GM18511 (cell line): Measurements from ENCODE around the gene HDAC9.

Experiments used
- ATAC-seq: cut with Tn5 transposase; IDR thresholded peaks from one replicate; pipeline ENCODE4 v1.9.1; 2021; ENCODE audit warnings: mild to moderate bottlenecking, moderate library complexity; ENCODE audit not compliant: unreplicated experiment

HDAC9 gene

DNA sequence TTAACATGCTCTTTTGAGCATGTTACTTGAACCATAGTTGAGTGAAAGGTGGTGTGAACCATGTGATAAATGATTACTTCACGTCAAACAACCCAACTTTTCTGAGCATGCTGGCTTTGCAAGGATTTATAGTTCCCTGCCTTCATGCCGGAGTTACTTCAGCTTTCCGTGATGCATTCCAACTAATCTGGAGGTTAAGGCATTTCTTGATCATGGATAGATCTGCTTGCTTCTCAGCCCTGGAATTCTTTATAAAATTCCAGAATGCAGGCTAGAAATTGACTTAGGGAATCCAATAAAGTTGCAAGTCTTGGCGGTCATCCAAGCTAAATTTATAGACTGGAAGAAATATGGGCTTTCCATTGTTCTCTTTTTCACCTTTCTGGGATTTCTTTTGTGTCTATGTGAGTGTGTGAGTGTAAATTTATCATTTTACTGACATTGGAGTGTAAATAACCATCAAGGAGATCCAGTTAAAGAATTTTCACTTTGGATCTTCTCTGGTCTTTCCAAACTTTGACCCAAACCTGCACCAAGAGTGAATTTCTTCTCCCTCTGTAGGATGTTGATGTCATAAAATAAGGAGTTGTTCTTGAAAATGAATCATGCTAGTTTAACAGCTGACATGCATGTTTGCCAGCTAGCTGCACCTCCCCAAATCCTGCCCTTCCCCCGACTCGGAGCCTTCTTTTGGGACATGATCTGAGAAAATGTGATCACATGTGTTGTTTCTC, 332.9 kb downstream of the HDAC9 start:
- ATAC-seq = no peak

DNA sequence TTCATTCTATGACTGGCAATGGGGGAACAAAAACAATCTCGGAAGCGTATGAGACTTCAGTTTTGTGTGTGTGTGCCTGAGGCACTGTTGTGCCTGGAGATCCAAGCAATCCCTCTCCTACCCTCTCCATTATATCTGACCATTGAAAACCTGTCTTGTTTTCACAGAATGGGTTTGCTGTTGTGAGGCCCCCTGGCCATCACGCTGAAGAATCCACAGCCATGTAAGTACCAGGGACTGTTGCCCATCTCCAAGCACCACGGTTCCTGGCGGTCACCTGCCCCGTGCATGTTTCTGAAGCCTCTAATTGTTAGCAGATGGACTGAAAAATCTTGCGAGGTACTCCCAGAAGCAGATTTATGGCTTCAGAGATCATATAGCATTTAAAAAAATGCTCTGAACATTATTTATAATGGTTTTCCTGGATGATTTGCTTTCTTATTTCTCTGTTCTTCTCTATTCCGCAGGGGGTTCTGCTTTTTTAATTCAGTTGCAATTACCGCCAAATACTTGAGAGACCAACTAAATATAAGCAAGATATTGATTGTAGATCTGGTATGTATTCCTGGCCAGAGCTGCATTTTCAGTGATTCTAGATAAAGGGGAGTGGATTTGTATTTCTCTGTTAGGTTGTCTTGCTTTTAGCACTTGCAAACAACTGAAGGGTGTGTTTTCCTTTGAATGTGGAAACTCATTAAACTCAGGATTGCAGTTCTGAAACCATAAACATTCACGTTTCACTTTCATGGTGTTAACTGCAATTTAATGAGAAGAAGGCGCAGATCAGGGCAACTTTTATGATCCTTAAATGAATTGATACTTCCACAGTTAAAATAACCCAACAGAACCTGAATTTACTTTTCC, 333.7 kb downstream of the HDAC9 start:
- ATAC-seq = no peak

DNA sequence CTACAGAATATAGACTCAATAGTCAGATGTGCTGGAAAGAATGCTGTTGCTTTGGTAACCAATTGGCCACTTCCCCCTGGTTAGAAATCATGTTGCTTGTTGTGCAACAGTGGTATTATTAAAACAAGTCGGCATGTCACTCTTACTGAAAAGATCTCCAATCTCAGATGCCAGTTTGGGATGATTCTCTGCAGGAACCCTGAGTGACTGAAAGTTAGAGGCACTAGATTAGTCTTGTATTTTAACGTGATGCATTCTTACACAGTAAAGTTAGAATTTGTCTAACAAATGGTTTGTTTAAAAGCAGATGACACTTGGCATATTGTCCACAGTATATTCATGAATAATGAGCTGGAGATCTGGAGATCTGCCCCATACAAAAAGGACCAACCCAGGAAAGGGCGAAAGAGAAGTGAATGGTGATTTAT, 334.3 kb downstream of the HDAC9 start:
- ATAC-seq = no peak

DNA sequence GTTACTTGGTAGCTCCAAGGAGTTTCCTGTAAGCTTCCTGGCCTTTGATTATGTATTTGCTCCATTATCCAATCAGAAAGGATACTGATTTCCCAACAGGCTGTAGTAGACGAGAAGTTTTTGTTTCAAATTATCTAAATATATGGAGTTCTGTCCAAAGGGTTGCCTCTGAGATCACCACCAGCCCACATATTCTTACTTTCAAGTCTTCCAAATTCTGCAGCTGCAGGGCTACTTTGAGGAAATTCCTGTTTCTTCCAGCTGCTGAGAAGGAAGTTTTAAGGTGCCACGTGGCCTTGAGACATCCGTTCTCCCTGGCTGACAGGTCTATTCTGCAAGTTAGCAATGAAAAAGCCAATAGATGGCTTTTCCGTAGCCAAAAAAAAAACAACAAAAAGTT, 335.9 kb downstream of the HDAC9 start:
- ATAC-seq = no peak

DNA sequence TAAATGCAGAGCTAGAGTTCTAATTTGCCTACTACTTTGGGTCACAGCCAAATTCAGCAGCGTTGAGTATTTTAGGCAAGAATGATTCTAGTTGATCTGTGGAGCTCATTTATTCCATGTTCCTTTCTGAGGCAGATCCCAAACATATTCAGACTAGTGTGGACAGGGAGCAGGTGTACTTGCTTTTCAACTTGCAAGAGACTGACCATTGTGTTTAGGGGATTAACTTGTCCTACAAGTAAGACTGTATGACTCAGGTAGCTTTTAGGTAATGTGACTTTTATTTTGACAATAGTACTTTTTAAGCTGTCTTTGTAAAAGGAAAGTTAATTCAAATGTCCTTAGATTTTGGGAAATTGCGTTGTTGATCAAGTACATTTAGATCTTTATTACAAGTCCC, 336.4 kb downstream of the HDAC9 start:
- ATAC-seq = no peak

DNA sequence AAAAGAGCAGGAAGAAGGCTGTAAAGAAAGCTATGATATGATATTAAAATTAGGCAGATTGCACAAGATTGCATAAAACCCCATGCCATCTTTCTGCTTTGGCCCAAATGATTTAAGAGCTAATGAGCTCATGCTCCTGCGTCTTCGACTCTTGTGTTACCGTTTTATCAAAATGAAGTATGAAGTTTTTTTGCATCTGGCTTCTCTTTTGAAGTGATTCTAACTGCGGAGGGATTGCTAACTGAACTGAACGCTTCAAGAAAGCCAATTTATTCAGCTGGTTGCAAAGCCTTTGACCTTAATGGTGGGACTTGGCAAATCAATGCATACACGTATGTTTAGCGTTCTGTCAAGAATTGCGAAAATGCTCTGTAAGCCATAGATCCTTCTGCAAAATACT, 339.0 kb downstream of the HDAC9 start:
- ATAC-seq = no peak

DNA sequence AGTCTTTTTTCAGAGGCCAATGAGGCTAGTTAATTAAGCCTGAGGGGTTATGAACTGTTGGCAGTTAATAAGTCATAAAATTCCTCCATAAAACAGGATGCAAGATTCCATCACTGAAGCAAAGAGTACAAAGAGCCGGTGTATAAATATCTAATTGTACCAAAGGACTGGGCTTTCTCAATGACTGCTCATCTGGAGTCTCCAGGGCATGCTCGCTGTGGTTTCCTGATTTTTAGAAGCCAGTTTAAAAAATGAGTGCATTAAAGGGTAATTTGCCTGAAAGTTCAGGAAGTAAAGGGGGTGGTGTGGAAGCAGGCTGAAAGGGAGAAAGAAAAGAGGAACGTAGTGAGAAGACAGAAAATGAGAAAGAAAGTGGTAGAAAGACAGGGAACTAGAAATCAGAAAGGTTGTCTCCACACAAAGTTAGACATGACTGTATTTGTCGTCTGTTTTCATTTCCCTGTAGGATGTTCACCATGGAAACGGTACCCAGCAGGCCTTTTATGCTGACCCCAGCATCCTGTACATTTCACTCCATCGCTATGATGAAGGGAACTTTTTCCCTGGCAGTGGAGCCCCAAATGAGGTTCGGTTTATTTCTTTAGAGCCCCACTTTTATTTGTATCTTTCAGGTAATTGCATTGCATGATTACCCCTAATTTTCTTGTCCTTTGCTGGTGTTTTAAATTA, 339.6 kb downstream of the HDAC9 start:
- ATAC-seq = no peak

DNA sequence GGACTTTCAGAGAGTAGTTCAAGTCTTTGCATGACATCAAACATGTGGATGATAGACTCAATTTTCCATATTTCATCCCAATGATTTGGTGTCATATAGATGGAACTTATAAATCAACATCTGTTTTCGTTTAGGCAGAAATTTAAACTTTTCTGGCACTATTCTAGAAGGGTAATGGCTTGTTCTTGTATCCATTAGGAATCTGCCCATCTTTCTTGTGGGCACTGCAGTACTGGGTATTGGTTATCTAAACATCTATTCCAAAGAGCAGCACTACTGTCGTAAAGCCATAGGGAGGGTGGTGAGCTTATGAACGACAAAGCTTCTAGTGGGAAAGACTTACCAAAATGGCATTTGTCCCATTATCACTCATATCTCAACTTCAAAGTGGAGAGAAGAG, 348.4 kb downstream of the HDAC9 start:
- no peak for ATAC-seq

DNA sequence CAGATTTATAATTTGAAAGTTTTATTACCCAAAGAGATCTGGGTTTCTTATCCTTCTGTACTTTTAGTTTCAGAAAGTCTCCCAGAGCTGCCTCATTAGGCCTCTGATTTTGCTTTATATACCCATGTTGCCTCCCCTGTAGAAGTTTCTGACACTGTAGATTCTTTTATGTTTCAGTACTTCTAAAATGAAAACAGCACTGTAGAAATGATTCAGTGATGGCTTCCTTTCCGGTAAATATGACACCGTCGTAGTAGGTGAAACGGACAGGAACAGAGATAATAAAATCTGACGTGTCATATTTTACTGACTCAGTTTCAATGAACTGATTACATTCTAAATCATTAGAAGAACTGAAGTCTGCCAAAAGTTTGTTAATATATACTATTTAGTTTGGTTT, 349.2 kb downstream of the HDAC9 start:
- no peak for ATAC-seq

DNA sequence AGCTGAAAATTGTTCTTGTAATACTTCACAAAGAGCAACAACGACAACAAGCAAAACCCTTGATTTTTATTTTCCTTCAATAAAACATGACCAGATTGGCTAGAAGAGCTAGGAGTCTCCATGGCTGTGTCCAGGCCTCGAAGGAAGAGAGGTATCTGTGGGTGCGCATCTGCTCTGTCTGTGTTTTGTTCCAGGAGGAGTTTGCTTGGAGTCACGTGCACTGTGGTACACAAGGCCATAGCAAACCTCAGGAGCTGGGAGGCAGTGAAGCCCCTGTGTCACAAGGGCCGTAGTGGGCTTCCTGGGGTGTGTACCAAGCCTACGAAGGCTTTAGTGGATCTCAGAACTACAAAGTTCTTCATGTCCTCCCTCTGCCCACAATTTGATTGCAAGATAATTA, 350.2 kb downstream of the HDAC9 start:
- ATAC-seq = no peak

DNA sequence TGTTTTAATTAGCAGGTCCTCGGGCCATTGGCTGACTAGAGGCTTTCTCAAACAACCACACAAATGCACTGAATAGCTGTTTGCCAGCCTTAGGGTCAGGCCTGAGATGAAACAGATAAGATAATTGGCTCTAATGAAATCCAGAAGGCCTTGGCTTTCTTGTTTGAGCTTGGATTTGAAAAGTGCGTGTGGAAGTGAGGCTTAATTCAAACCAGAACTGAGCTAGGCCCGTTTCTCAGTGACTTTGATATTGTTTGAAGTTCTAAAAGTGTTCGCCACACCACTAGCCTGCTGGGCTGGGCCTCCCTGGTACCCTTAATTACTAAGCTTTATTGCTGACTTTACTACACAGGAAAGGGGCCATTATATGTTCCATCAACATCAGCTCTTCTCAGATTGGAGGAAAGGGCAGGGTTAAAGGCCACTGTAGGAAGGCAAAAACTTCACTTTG, 351.2 kb downstream of the HDAC9 start:
- no peak for ATAC-seq

DNA sequence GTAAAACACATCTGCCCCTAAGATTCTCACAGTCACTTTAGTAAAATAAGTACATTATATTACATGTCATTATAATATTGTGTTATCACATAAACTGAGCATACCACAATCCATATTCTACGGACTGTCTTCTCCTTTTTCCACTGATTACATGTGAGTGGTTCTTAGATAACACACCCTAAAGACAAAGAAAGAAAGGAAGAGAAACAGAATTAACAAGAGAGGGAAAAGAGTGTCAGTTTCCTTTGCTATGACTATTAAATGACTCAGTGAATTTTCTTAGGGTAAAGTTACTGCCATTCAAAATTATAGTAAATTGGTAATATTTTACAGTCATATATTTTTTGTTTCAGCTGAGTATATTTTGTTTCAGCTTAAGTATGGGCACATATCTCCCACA, 353.6 kb downstream of the HDAC9 start:
- no peak for ATAC-seq

DNA sequence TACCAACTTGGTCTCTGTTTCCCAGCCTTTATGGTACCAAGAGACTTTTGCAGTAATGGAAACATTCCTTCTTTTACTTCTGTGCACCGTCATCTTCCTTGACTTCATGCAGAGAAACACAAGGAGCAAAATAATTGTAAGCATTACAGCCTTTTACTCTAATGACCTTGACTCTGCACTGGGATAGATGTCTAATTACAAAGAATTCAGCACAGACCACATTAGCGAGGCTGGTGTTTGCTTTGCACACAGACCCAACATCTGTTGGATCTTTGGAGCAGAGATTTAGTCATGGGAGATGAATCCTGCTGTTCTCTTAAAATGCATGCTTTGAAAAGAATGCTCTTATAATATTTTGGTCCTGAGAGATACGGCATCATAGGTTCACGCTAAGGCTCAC, 360.2 kb downstream of the HDAC9 start:
- ATAC-seq = no peak

DNA sequence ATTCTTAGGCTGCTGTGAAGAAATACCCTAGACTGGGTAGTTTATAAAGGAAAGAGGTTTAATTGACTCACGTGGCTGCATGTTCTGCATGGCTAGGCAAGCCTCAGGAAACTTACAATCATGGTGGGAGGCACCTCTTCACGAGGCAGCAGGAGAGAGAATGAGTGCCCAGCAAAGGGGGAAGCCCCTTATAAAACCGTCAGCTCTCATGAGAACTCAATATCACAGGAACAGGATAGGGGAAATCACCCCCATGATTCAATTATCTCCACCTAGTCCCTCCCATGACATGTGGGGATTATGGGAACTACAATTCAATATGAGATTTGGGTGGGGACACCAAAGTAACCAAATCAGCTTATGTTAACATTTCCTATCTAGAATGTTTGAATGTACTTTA, 362.7 kb downstream of the HDAC9 start:
- no peak for ATAC-seq

DNA sequence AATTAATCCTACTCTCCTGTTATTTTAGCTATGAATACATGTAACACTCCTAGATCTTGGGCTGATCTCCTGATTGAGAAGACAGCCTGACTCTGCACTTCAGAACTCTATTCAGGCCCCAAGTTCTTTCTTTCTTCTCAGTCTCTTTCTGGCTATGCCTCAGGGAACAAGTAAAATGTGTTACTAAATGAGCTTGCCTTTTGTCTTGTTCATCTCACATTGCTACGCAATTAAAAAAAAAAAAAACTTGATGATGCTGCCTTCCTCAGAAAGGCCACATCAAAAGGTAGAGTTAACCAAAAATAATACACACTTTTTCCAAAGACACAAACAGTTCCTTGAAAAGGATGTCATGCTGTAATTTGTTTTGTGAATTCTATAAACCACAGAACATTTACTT, 363.8 kb downstream of the HDAC9 start:
- ATAC-seq = no peak

DNA sequence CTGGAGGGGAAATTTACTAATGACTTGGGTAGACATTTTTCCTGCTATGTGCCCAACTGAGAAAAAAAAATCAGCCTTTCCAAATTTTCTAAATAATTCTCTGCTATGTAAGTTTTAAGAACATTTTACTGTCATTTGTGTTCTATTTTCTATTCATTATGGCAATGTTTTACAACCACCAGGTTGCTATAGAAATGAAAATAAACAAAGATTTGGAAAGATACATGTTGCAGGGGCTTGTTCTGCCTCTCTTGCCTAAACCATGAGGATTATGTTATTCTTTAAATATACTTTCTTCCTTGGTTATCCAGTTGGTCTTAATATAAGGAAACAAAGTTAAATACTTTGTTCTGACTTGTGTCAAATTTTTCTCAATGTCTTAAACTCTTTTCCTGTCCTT, 364.7 kb downstream of the HDAC9 start:
- ATAC-seq = no peak

DNA sequence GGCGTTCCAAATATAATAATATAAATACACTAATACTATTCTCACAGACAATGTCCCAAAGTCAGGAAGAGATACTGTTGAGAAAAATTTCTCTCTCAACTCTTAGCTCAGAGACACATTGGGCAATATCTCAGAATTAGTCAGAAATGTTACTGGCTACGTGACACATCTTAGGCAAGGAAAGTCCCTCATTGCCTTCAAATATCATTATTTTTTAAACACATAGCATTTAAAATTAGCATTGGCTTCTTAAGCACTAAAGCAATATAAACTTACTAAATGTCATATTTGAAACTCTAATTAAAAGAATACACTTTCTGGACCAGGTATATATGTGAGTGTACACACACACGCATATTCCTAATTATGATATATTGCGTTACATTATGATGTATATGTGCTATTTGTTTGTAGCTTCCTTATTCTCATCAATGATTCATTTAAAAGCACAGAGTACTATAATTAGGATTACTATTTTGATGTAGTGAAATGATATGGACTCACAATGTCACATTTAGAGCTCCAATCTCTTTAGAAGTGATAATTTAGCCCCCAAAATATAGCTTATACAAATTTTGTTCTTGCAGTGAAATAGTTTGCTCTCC, 366.1 kb downstream of the HDAC9 start:
- peak; percentile 82 for ATAC-seq

DNA sequence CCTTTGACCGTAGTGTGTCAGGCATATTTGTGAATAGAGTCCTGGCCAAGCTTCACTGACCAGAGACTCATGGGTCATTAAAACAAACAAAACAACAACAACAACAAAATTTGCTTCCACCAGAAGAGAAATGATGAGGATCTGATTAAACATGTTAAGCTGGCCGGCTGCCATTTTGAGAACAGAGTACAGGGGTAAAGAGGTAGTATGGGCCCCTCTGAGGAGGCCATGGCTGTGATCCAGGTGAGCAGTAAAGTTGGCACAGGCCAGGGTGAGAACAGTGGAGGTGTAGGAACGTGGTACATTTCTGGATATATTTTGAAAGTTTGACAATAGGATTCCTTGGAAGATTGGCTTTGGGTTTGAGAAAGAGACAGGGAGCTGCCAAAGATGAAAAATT, 369.4 kb downstream of the HDAC9 start:
- no peak for ATAC-seq

DNA sequence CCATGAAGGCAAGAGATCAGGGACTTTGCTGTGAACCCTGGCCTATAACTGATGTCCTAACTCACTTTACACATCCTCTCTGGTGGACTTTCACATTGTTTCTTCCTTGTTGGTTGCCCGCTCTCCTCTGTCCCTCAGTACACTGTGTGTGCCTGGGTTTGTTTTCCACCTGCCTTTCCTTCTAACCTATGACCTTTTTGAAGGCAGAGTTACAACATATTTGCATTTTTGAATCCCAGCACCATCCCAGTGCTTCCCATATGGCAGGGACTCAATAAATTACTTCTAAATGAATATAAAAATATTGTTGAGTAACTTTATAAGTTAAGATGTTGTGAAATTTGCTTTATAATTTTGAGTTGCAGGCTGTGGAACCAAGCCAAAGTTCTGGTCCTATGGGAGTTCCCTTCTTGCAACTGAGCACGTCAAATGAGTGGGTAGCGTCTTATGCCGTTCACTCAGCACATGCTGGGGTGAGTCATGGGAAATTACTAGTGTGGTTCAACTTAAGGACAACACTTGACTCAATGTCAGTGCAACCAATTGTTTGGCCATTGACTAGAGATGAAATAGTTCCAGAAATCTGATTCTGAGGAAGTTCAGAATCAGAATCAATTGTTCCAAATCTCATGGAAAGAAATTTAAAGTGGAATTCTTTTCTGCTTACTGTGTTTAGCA, 370.9 kb downstream of the HDAC9 start:
- ATAC-seq = peak; percentile 81

DNA sequence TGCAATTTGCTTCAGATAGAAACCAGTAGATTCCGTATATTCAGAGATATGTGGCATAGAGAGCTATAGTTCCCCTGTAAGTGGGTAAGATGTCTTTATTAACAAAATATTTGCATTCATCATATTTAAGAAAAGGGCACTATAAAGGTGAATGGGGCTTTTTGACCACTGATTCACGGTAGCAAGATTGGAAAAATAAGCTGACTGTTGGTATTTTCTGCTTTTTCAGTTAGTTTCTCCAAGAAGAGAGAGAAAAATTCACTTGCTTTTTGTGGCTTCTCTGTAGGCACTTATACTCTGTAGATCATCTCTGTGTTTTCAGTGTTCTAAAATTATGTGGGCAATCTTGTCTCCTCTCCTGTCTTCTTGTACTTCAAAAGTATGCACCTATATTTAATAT, 376.8 kb downstream of the HDAC9 start:
- ATAC-seq = no peak
